Measurements from ENCODE around the gene IFFO2. TPM values are rescaled to one million over a fixed set of nuclear protein-coding genes. Genes with fewer than 3 reads are reported as not detected.
A peak's percentile ranks its signal among the peaks of the same experiment; 100 is the strongest.

The IFFO2 gene
- total RNA-seq, 2 donors from 2014 or later = 13.6 to 20.4 TPM

DNA sequence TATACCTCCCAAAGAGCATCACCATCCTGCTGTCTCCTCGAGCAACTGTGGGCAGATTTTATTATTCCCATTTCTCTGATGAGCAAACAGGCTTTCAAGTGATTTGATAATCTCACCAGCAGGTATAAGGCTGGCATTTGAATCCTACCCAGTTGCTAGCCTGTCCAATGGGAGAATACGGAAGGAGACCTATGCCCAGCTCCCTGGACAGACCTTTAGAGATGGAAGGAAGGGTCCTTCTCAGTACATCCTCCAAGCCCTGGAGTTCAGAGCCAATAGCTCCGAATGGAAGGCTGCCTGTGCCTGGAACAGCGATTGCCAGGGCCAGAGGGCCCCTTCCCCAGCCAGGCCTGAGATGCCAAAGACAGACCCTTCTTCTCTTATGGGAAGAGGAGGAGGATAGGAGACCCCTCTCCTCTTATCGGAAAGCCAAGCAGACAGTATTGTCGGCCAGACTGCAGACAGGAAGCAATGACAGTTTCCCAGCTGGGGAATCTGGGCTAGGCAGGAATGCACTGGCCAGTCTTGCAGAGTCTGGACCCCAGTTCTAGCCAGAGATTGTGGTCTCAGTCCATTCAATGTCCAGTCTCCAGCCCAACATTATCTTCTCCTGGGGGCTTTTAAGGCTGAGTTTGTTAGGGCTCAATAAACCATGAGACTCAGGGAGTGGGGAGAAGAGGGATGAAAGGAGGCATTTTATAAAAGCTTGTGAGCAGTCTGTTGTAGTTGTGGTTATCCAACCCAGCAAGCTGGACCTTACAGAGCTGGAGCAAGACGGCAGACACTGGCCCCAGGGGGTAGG lies 2.0 kb downstream of the IFFO2 start:
- intact Hi-C loops (cut with DNase I) = loop anchor here (5.0 to 10.0 kb wide), 2 partner anchors 50 to 143 kb away; partner anchors contain the start of gene ALDH4A1
- 37% methylated on average over 7 of the region's 7 CpGs for WGBS
- H3K4me3 ChIP-seq = peak overlapping the region; percentile 73 to 76
- no peak for TF ChIP-seq POLR2A (IDR thresholded peaks at IDR 0.05)
- TF ChIP-seq POLR2AphosphoS5 (IDR thresholded peaks at IDR 0.05) = no peak
- no peak for TF ChIP-seq CTCF (IDR thresholded peaks at IDR 0.05)
- peak overlapping the region; percentile 67 to 78 for H3K27ac ChIP-seq
- no peaks in the 10 kb centered on the region for H3K36me3 ChIP-seq
- no peaks in the 10 kb centered on the region for H3K27me3 ChIP-seq (replicated peaks; ENCODE audit: insufficient read depth)
- DNase-seq (ENCODE audit: low spot score) = no peak
- peaks cover 23% of the 10 kb centered on the region for H3K4me1 ChIP-seq (replicated peaks)
- H3K9me3 ChIP-seq = no peaks in the 10 kb centered on the region

DNA sequence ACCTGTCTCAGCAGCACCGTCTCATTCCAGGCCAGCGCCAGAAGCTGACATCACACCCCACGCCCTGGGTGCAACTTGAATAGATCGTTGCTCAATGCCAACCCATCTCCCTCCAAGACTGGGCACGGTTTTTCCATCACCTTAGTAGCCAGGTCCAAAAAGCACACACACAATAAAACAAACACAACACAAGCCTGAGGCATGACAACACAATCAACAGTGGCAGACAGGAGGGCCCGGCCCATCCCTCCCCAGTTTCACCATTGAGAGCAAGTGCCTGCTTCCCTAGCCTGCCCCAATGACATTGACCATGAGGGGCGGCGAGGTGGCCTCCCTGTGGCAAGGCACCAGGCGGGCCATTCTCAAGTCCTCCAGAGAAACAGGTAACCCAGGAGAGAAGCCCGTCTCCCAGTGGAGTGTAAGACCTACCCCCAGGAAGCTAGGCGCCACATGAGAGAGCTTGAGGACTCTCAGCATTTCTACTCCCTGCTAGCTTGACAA lies 2.7 kb downstream of the IFFO2 start:
- WGBS = 68% methylated on average over 11 of the region's 11 CpGs
- Histone ChIP-seq H3K36me3 (no peaks in the 10 kb centered on the region), H3K4me3 (peak overlapping the region in 1 of 2 donors; percentile 73), H3K4me1 (replicated peaks) (peaks cover 29% of the 10 kb centered on the region), H3K27ac (peak overlapping the region; percentile 17 to 78), H3K27me3 (replicated peaks; ENCODE audit: insufficient read depth) (no peaks in the 10 kb centered on the region), H3K9me3 (no peaks in the 10 kb centered on the region)
- TF ChIP-seq POLR2A (IDR thresholded peaks at IDR 0.05) = peak; percentile 44
- no peak for TF ChIP-seq CTCF (IDR thresholded peaks at IDR 0.05)
- intact Hi-C loops (cut with DNase I) = loop anchor here (5.0 to 10.0 kb wide), 2 partner anchors 49 to 144 kb away; partner anchors contain the start of gene ALDH4A1
- no peak for DNase-seq (ENCODE audit: low spot score)

DNA sequence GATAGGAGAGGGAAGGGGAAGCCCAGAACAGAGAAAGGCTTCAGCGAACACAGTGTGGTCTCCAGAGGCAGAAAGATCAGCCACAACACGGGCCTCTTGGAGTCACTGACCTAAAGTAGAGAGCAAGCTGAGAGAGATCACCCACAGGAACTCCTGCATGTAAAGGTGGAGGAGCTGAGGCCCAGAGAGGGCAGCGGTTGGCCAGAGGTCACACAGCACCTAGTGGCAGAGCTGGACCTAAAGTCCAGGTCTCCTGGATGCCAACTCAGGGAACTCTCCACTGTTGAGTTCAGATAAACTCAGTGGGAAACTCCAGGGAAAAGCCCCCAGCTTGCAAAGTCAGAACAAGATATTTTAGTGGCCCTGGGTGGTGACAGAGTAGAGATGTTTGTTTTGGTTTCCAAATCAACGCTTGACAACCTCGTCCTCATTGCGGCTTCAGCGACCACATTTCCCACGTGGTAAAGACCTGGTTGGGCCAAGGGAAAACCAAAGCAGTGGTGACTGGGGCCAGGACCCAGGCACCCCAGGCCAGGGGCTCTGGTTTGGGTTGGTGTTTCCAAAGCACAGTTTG lies 4.6 kb downstream of the IFFO2 start:
- WGBS = 65% methylated on average over 8 of the region's 8 CpGs
- TF ChIP-seq CTCF (IDR thresholded peaks at IDR 0.05) = no peak
- TF ChIP-seq POLR2AphosphoS5 (IDR thresholded peaks at IDR 0.05) = no peak
- no peak for TF ChIP-seq POLR2A (IDR thresholded peaks at IDR 0.05)
- no peaks in the 10 kb centered on the region for H3K27me3 ChIP-seq (replicated peaks; ENCODE audit: insufficient read depth)
- peak overlapping the region; percentile 84 to 91 for H3K27ac ChIP-seq
- H3K9me3 ChIP-seq = no peaks in the 10 kb centered on the region
- peaks cover 46% of the 10 kb centered on the region for H3K4me1 ChIP-seq (replicated peaks)
- intact Hi-C loops (cut with DNase I) = loop anchor here (2.0 to 10.0 kb wide), 3 partner anchors 29 to 145 kb away; partner anchors contain the start of gene ALDH4A1
- no peaks in the 10 kb centered on the region for H3K36me3 ChIP-seq
- H3K4me3 ChIP-seq = no peak overlapping the region
- DNase-seq (ENCODE audit: low spot score) = no peak

DNA sequence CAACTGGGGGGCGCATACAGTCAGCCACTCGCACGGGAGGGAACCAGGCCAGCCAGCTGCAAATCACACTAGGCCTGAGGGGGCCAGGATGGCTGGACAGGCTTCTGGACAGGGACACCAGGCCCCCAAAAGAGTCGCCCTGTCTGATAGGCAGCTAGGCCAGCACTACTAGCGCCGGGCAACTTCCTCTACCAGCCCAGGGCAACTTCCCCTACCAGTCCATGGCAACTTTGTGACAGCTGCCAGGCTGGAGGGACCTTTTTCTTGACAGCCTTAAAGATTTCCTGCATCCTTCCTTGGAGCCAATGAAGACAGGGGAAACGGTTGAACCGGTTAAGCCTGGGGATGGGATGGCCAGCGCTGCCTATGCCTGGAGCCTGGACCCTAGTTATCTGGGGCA lies 5.1 kb downstream of the IFFO2 start:
- Histone ChIP-seq H3K27ac (peak overlapping the region; percentile 84 to 91), H3K4me1 (replicated peaks) (peaks cover 46% of the 10 kb centered on the region), H3K36me3 (no peaks in the 10 kb centered on the region), H3K4me3 (no peak overlapping the region), H3K9me3 (no peaks in the 10 kb centered on the region), H3K27me3 (replicated peaks; ENCODE audit: insufficient read depth) (no peaks in the 10 kb centered on the region)
- 67% methylated on average over 9 of the region's 9 CpGs for WGBS
- intact Hi-C loops (cut with DNase I) = loop anchor here (2.0 to 10.0 kb wide), 3 partner anchors 29 to 146 kb away; partner anchors contain the start of gene ALDH4A1
- TF ChIP-seq POLR2AphosphoS5 (IDR thresholded peaks at IDR 0.05) (no peak), CTCF (IDR thresholded peaks at IDR 0.05) (no peak), POLR2A (IDR thresholded peaks at IDR 0.05) (no peak)
- DNase-seq (ENCODE audit: low spot score) = no peak

Measured in prostate gland (tissue), 2 donors.